ENCODE measurements around the gene MED12L.

Gene MED12L

GRCh38 chr3:151268267-151269235, 183.1 kb downstream of the MED12L start:
- Histone ChIP-seq H3K27me3 (ENCODE audit: control insufficient read depth, insufficient read depth, low read length) (no peaks in the 10 kb centered on the region), H3K9me3 (ENCODE audit: control insufficient read depth, insufficient read depth, low read length) (no peaks in the 10 kb centered on the region), H3K36me3 (ENCODE audit: control insufficient read depth, insufficient read depth, low read length) (no peaks in the 10 kb centered on the region), H3K4me1 (ENCODE audit: control insufficient read depth, insufficient read depth, low read length) (no peaks in the 10 kb centered on the region; the same call in 1 of the 2 replicates), H3K27ac (ENCODE audit: low read length) (no peak overlapping the region), H3K4me3 (ENCODE audit: low read length) (no peak overlapping the region)
- DNase-seq (ENCODE audit: low read depth, low spot score): no peak
- WGBS (ENCODE audit: insufficient coverage, insufficient read length): no CpG with 5 or more reads among the region's 11 CpGs

GRCh38 chr3:151269631-151270030, 184.2 kb downstream of the MED12L start:
- Histone ChIP-seq H3K27ac (ENCODE audit: low read length) (no peak overlapping the region), H3K9me3 (ENCODE audit: control insufficient read depth, insufficient read depth, low read length) (no peaks in the 10 kb centered on the region)

GRCh38 chr3:151275091-151275490, 189.6 kb downstream of the MED12L start:
- no peak for DNase-seq (ENCODE audit: low read depth, low spot score)
- Histone ChIP-seq H3K4me3 (ENCODE audit: low read length) (no peak overlapping the region), H3K36me3 (ENCODE audit: control insufficient read depth, insufficient read depth, low read length) (no peaks in the 10 kb centered on the region), H3K27ac (ENCODE audit: low read length) (no peak overlapping the region), H3K9me3 (ENCODE audit: control insufficient read depth, insufficient read depth, low read length) (no peaks in the 10 kb centered on the region), H3K27me3 (ENCODE audit: control insufficient read depth, insufficient read depth, low read length) (no peaks in the 10 kb centered on the region), H3K4me1 (ENCODE audit: control insufficient read depth, insufficient read depth, low read length) (no peaks in the 10 kb centered on the region)
- no CpG with 5 or more reads among the region's 5 CpGs for WGBS (ENCODE audit: insufficient coverage, insufficient read length)

More at GRCh38 chr3:151269631-151270030, 184.2 kb downstream of the MED12L start:
- Histone ChIP-seq H3K4me1 (ENCODE audit: control insufficient read depth, insufficient read depth, low read length) (no peaks in the 10 kb centered on the region; the same call in 1 of the 2 replicates), H3K27me3 (ENCODE audit: control insufficient read depth, insufficient read depth, low read length) (no peaks in the 10 kb centered on the region), H3K36me3 (ENCODE audit: control insufficient read depth, insufficient read depth, low read length) (no peaks in the 10 kb centered on the region), H3K4me3 (ENCODE audit: low read length) (no peak overlapping the region)
- DNase-seq (ENCODE audit: low read depth, low spot score): no peak
- WGBS (ENCODE audit: insufficient coverage, insufficient read length): 100% methylated on average over 1 of the region's 5 CpGs

DNA sequence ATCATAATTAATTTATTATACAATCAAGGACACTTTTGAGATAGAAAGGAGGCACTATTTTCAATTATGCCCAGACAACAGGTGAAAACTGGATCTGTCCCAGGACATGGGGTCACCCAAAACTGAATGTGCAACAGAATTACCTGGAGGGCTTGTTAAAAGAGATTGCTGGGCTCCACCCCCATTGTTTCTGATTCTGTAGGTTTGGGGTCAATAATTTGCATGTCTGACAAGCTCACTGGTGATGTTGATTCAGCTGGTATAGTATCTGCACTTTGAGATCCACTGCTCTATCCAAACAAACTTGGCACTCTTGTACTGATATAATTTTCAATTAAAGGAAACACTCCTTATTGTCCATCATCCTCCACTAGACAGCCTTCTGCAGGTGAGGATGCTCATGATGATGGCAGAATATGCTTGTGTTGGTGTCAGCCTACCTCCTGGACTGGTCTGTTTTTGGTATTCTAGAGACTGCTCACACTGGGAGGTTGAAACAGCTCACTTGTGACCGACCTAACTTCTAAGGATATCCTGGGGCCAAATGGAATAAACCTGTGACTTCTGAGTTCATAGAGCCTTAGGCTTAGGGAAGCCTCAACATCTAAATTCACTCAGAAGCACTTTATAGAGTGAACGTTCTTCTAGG, 190.7 kb downstream of the MED12L start:
- no peaks in the 10 kb centered on the region for H3K4me1 ChIP-seq (ENCODE audit: control insufficient read depth, insufficient read depth, low read length)
- no peaks in the 10 kb centered on the region for H3K9me3 ChIP-seq (ENCODE audit: control insufficient read depth, insufficient read depth, low read length)
- no peak overlapping the region for H3K27ac ChIP-seq (ENCODE audit: low read length)
- H3K27me3 ChIP-seq (ENCODE audit: control insufficient read depth, insufficient read depth, low read length): no peaks in the 10 kb centered on the region
- no CpG with 5 or more reads among the region's 2 CpGs for WGBS (ENCODE audit: insufficient coverage, insufficient read length)
- H3K36me3 ChIP-seq (ENCODE audit: control insufficient read depth, insufficient read depth, low read length): no peaks in the 10 kb centered on the region
- no peak overlapping the region for H3K4me3 ChIP-seq (ENCODE audit: low read length)
- DNase-seq (ENCODE audit: low read depth, low spot score): no peak

DNA sequence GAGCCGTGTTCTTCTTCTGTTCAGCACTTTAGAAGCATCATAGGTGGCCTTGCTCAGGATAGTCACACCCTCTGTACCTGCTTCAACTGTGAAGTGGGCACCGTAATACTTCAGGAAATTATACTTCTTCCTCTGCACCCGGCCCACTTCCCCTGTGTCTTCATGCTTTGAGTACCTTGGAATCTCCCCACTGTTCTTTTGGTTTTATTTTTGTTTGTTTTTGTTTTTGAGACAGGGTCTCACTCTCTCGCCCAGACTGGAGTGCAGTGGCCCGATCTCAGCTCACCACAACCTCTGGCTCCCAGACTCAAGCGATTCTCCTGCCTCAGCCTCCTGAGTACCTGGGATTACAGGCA, 191.2 kb downstream of the MED12L start:
- H3K4me1 ChIP-seq (ENCODE audit: control insufficient read depth, insufficient read depth, low read length): no peaks in the 10 kb centered on the region
- H3K4me3 ChIP-seq (ENCODE audit: low read length): no peak overlapping the region
- H3K36me3 ChIP-seq (ENCODE audit: control insufficient read depth, insufficient read depth, low read length): no peaks in the 10 kb centered on the region
- no peak for DNase-seq (ENCODE audit: low read depth, low spot score)
- H3K27ac ChIP-seq (ENCODE audit: low read length): no peak overlapping the region
- no peaks in the 10 kb centered on the region for H3K9me3 ChIP-seq (ENCODE audit: control insufficient read depth, insufficient read depth, low read length)
- H3K27me3 ChIP-seq (ENCODE audit: control insufficient read depth, insufficient read depth, low read length): no peaks in the 10 kb centered on the region
- no CpG with 5 or more reads among the region's 6 CpGs for whole genome bisulfite sequencing (ENCODE audit: insufficient coverage, insufficient read length)

GRCh38 chr3:151278230-151278629, 192.8 kb downstream of the MED12L start, which contains the start of gene P2RY14:
P2RY14 (minus strand) TSS chr3:151278542; CDS start chr3:151214316, 64,226 bp downstream.
- Histone ChIP-seq H3K27me3 (ENCODE audit: control insufficient read depth, insufficient read depth, low read length) (no peaks in the 10 kb centered on the region), H3K4me1 (ENCODE audit: control insufficient read depth, insufficient read depth, low read length) (no peaks in the 10 kb centered on the region), H3K27ac (ENCODE audit: low read length) (no peak within 1 kb of the TSS), H3K9me3 (ENCODE audit: control insufficient read depth, insufficient read depth, low read length) (no peaks in the 10 kb centered on the region), H3K36me3 (ENCODE audit: control insufficient read depth, insufficient read depth, low read length) (no peaks in the 10 kb centered on the region), H3K4me3 (ENCODE audit: low read length) (no peak within 1 kb of the TSS)
- WGBS (ENCODE audit: insufficient coverage, insufficient read length): no CpG with 5 or more reads among the region's 4 CpGs
- no peak for DNase-seq (ENCODE audit: low read depth, low spot score)

GRCh38 chr3:151281671-151282324, 196.3 kb downstream of the MED12L start:
- no peaks in the 10 kb centered on the region for H3K27me3 ChIP-seq (ENCODE audit: control insufficient read depth, insufficient read depth, low read length)
- no peaks in the 10 kb centered on the region for H3K36me3 ChIP-seq (ENCODE audit: control insufficient read depth, insufficient read depth, low read length)
- no peaks in the 10 kb centered on the region for H3K9me3 ChIP-seq (ENCODE audit: control insufficient read depth, insufficient read depth, low read length)
- no peak overlapping the region for H3K27ac ChIP-seq (ENCODE audit: low read length)
- no CpG with 5 or more reads among the region's 9 CpGs for WGBS (ENCODE audit: insufficient coverage, insufficient read length)
- no peaks in the 10 kb centered on the region for H3K4me1 ChIP-seq (ENCODE audit: control insufficient read depth, insufficient read depth, low read length)
- no peak for DNase-seq (ENCODE audit: low read depth, low spot score)
- H3K4me3 ChIP-seq (ENCODE audit: low read length): no peak overlapping the region

DNA sequence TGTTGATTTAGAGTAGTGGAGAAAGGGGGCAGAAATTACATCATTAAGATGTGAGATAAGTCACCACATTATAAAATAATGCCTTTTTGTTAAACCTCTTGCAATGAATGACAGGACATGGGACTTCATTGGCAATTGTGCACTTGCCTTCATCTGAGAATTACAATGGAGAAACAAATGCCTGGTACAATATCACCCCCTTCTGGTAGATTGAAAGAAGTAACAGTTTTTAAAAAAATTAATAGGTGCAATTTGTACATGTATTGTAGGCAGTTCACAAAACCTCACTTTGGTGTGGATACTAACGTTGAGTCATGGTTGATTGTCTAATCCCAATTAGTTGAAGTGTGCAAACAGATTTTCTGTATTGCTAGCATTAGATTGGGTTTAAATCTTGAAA, 197.5 kb downstream of the MED12L start:
- no CpG with 5 or more reads among the region's 1 CpG for WGBS (ENCODE audit: insufficient coverage, insufficient read length)
- DNase-seq (ENCODE audit: low read depth, low spot score): no peak
- H3K27ac ChIP-seq (ENCODE audit: low read length): no peak overlapping the region
- no peak overlapping the region for H3K4me3 ChIP-seq (ENCODE audit: low read length)
- H3K4me1 ChIP-seq (ENCODE audit: control insufficient read depth, insufficient read depth, low read length): no peaks in the 10 kb centered on the region
- H3K27me3 ChIP-seq (ENCODE audit: control insufficient read depth, insufficient read depth, low read length): no peaks in the 10 kb centered on the region
- no peaks in the 10 kb centered on the region for H3K36me3 ChIP-seq (ENCODE audit: control insufficient read depth, insufficient read depth, low read length)
- H3K9me3 ChIP-seq (ENCODE audit: control insufficient read depth, insufficient read depth, low read length): no peaks in the 10 kb centered on the region

- H3K4me3 ChIP-seq (ENCODE audit: low read length): no peak overlapping the region
- no peak for DNase-seq (ENCODE audit: low read depth, low spot score)
- no CpG with 5 or more reads among the region's 4 CpGs for WGBS (ENCODE audit: insufficient coverage, insufficient read length)
- no peaks in the 10 kb centered on the region for H3K27me3 ChIP-seq (ENCODE audit: control insufficient read depth, insufficient read depth, low read length)
- H3K9me3 ChIP-seq (ENCODE audit: control insufficient read depth, insufficient read depth, low read length): no peaks in the 10 kb centered on the region
- no peak overlapping the region for H3K27ac ChIP-seq (ENCODE audit: low read length)
- H3K36me3 ChIP-seq (ENCODE audit: control insufficient read depth, insufficient read depth, low read length): no peaks in the 10 kb centered on the region
- no peaks in the 10 kb centered on the region for H3K4me1 ChIP-seq (ENCODE audit: control insufficient read depth, insufficient read depth, low read length)
Observed at GRCh38 chr3:151283387-151283786, 197.9 kb downstream of the MED12L start.

- no peaks in the 10 kb centered on the region for H3K36me3 ChIP-seq (ENCODE audit: control insufficient read depth, insufficient read depth, low read length)
- H3K4me3 ChIP-seq (ENCODE audit: low read length): no peak overlapping the region
- H3K9me3 ChIP-seq (ENCODE audit: control insufficient read depth, insufficient read depth, low read length): no peaks in the 10 kb centered on the region
- no peaks in the 10 kb centered on the region for H3K27me3 ChIP-seq (ENCODE audit: control insufficient read depth, insufficient read depth, low read length)
- no peaks in the 10 kb centered on the region for H3K4me1 ChIP-seq (ENCODE audit: control insufficient read depth, insufficient read depth, low read length)
- no CpG with 5 or more reads among the region's 5 CpGs for WGBS (ENCODE audit: insufficient coverage, insufficient read length)
- no peak overlapping the region for H3K27ac ChIP-seq (ENCODE audit: low read length)
- DNase-seq (ENCODE audit: low read depth, low spot score): no peak
Observed at GRCh38 chr3:151283907-151284461, 198.5 kb downstream of the MED12L start.

Measured in iPS DF 6.9 (cell line).